GM12875 (cell line): Measurements from ENCODE around the gene SPP1.

ENCODE experiments used
- H3K4me3 ChIP-seq: one replicate; pipeline ENCODE4 v1.5.1; 2011; ENCODE audit warnings: low read depth, low read length, control low read depth
- TF ChIP-seq, protein P1 (sequence below): IDR thresholded peaks from 2 replicates; pipeline ENCODE4 v1.5.1; 2011; ENCODE audit warnings: low read depth, mild to moderate bottlenecking, control low read depth, inconsistent platforms, low read length, moderate library complexity, borderline replicate concordance; ENCODE audit not compliant: insufficient read depth

Gene SPP1

DNA sequence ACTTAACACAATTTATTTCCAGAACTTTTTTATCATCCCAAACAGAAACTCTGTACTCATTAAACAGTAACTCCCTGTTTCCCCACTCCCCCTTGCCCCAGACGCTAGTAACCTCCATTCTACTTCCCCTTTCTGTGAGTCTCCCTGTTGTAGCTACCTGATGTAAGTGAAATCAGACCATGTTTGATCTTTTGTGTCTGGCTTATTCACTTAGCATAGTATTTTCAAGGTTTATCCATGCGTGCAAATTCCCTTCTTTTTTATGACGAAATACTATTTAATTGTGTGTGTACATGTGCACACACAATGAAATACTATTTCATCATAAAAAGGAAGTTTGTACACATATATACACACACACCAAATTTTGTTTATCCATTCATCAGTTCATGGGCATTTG is 37.1 kb downstream of the SPP1 start:
- H3K4me3 ChIP-seq, result no peak overlapping the region
- TF ChIP-seq, protein P1, sequence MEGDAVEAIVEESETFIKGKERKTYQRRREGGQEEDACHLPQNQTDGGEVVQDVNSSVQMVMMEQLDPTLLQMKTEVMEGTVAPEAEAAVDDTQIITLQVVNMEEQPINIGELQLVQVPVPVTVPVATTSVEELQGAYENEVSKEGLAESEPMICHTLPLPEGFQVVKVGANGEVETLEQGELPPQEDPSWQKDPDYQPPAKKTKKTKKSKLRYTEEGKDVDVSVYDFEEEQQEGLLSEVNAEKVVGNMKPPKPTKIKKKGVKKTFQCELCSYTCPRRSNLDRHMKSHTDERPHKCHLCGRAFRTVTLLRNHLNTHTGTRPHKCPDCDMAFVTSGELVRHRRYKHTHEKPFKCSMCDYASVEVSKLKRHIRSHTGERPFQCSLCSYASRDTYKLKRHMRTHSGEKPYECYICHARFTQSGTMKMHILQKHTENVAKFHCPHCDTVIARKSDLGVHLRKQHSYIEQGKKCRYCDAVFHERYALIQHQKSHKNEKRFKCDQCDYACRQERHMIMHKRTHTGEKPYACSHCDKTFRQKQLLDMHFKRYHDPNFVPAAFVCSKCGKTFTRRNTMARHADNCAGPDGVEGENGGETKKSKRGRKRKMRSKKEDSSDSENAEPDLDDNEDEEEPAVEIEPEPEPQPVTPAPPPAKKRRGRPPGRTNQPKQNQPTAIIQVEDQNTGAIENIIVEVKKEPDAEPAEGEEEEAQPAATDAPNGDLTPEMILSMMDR, result no peak

DNA sequence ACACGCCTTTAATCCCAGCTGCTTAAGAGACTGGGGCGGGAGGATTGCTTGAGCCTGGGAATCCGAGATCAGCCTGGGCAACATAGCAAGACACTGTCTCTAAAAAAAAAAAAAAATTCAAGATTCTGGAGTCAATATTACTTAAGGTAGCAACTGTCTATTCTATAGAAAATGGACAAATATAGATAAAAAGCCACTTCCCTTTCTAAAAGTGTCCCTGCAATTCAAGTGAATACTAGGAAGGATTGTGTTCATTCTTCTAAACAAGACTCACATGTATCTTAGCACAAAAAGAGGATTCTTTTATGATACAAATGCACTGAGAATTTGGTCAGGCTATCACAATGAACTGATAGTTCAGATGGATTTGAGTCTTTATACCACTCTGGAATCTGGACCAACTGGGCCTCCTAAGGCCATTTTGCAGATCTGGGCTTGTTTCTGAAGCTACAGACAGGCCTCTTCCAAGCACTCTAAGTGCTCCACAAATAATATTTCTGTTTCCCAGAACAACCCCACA is 38.9 kb downstream of the SPP1 start:
- H3K4me3 ChIP-seq, result no peak overlapping the region
- TF ChIP-seq, protein P1, result no peak

DNA sequence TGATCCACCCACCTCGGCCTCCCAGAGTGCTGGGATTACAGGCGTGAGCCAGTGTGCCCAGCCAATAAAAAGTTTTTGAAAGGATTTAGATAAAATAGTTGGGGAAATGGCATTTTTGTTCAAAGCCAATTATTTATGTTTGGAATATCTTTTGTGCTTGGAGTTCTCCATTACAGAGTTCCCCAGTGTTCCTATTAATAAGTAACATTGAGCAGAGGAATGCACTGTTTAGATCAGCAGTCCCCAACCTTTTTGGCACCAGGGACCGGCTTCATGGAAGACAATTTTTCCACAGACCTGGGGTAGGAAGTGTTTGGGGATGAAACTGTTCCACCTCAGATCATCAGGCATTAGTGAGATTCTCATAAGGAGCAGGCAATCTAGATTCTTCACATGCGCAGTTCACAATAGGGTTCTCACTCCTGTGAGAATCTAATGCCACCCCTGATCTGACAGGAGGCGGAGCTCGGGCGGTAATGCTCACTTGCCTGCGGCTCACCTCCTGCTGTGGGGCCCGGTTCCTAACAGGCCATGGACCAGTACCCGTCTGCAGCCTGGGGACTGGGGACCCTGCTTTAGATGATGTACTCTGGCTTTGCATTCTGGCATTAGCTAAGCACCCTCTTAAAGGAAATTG is 40.3 kb downstream of the SPP1 start:
- TF ChIP-seq, protein P1, result no peak
- H3K4me3 ChIP-seq, result no peak overlapping the region

DNA sequence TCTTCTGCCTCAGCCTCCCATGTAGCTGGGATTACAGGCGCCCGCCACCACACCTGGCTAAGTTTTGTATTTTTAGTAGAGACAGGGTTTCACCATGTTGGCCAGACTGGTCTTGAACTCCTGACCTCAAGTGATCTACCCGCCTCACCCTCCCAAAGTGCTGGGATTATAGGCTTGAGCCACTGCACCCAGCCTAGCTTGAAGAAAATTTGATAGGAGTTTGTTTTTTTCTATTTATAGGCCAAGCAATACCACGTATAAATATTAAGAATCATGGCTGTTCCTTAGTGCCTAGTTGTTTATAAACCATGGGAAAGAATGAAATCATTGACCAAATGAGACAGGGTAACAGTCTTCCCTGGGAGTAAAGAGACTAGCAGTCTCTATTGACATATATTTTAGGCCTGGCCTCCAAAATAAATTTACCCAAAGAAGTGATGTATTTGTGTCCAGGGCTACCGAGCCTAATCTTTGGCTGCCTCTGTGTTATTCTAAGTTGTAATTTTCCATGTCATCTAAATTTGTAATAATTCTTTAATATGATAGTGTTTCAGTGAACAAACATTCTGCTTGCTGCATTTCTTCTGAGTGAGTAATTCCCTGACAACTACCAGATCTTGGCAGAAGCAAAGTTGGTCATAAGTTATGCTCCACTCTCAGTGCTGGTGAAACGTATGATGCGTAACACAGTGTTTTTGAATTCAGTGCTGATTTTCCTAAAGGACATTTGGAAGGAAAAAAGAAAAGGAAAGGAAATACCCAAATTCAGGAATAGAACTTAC is 42.2 kb downstream of the SPP1 start:
- TF ChIP-seq, protein P1, result no peak
- H3K4me3 ChIP-seq, result no peak overlapping the region

DNA sequence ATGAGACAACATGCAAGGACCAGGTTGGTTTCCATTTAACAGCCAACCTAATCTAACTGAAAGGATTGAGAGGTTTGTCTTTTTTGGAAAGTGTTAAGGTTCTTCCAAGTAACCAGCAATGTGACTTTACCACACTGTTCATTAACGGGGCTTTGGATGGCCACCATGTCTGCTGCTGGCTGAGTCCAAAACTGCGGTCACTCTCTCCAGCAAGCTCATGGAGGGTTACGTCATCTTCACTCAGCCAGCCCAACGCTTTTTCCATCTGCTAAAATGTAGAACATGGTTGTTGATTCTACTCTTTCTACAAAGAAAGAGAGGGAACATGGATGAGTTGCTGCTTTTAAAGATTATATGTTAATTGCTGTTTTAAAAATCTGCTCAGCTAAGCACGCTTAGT is 43.0 kb downstream of the SPP1 start:
- no peak overlapping the region for H3K4me3 ChIP-seq

DNA sequence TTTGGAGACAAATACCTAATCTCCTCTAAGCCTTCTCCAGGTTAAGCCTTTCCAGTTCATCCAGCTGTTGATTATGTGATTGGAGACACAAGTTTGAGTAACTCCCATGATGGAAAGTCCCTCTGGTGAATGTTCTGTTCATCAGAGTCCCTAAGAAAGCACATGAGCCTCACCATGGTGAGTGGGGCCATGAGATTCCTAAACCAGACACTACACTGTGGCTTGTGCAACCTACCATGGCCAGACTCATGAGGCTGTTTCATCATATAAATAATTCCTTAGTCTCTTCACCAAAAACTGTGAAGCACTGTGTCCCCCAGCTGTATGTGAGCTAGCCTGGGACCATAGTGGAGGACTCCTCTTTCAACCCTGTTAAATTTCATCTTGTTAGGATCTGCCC is 46.3 kb downstream of the SPP1 start:
- H3K4me3 ChIP-seq, result no peak overlapping the region

More for the DNA sequence above, 43.0 kb downstream of the SPP1 start:
- TF ChIP-seq, protein P1, result no peak

More for the DNA sequence above, 46.3 kb downstream of the SPP1 start:
- TF ChIP-seq, protein P1, result no peak
